WTC11 (cell line): Measurements from ENCODE around the gene PHF13. TPM values are rescaled to one million over a fixed set of nuclear protein-coding genes. Genes with fewer than 3 reads are reported as not detected.

ENCODE experiments used
- ATAC-seq: fragments of 200-7000 bp; cut with Tn5 transposase; 2 replicates; pipeline ENCODE4 v1.10.0; 2021; ENCODE audit warnings: mild to moderate bottlenecking, moderate library complexity
- CTCF ChIA-PET: fragments of 300-600 bp; sonication (Branson Sonifier 250); formaldehyde crosslinking; loops from one replicate; lab custom pipeline; 2021; ENCODE audit warnings: antibody characterized with exemption; lab: Charles Lee
- POLR2A ChIA-PET: fragments of 350-600 bp; sonication (Branson Sonifier 250); formaldehyde crosslinking; loops from one replicate; lab custom pipeline; 2021; ENCODE audit warnings: antibody characterized with exemption; lab: Charles Lee
- DNase-seq: peaks from one replicate; pipeline ENCODE4 v3.0.0; 2021; ENCODE audit warnings: low spot score
- H3K27ac Mint-ChIP-seq: 2 replicates; pipeline ENCODE4 v1.8.0; 2021; ENCODE audit warnings: mixed read lengths
- H3K27me3 Mint-ChIP-seq: 2 replicates; pipeline ENCODE4 v1.8.0; 2021; ENCODE audit warnings: low read depth, mild to moderate bottlenecking, moderate library complexity, mixed read lengths
- H3K36me3 Mint-ChIP-seq: 2 replicates; pipeline ENCODE4 v1.8.0; 2021; ENCODE audit warnings: mixed read lengths
- H3K4me1 Mint-ChIP-seq: 2 replicates; pipeline ENCODE4 v1.8.0; 2022; ENCODE audit warnings: mixed read lengths
- H3K4me3 Mint-ChIP-seq: 2 replicates; pipeline ENCODE4 v1.8.0; 2021; ENCODE audit warnings: mild to moderate bottlenecking, moderate library complexity, mixed read lengths
- H3K9me3 Mint-ChIP-seq: 2 replicates; pipeline ENCODE4 v1.8.0; 2021; ENCODE audit warnings: mixed read lengths
- CBFB ChIP-seq: sonication (generic); formaldehyde crosslinking; IDR thresholded peaks from 2 replicates; pipeline ENCODE4 v1.8.1; 2022; ENCODE audit warnings: mild to moderate bottlenecking, low read depth, missing genetic modification reagents
- CREM ChIP-seq: sonication (generic); formaldehyde crosslinking; IDR thresholded peaks from 2 replicates; pipeline ENCODE4 v1.8.1; 2022; ENCODE audit warnings: mild to moderate bottlenecking, missing genetic modification reagents, moderate library complexity
- ESRRA ChIP-seq: sonication (generic); formaldehyde crosslinking; IDR thresholded peaks from 2 replicates; pipeline ENCODE4 v1.8.1; 2022; ENCODE audit warnings: mild to moderate bottlenecking, missing genetic modification reagents, borderline replicate concordance
- ETV6 ChIP-seq: sonication (generic); formaldehyde crosslinking; IDR thresholded peaks from 2 replicates; pipeline ENCODE4 v1.8.1; 2022; ENCODE audit warnings: mild to moderate bottlenecking, missing genetic modification reagents
- GRHL2 ChIP-seq: fragments of 250-450 bp; sonication (Bioruptor Pico); IDR thresholded peaks from 2 replicates; pipeline ENCODE4 v1.8.0; 2022; ENCODE audit warnings: mild to moderate bottlenecking, moderate library complexity; ENCODE audit not compliant: insufficient replicate concordance, severe bottlenecking
- JAZF1 ChIP-seq: fragments of 250-450 bp; sonication (Bioruptor Pico); IDR thresholded peaks from 2 replicates; pipeline ENCODE4 v1.9.0; 2021; ENCODE audit warnings: moderate library complexity, mild to moderate bottlenecking, inconsistent platforms
- MXD4 ChIP-seq: fragments of 250-450 bp; sonication (Bioruptor Pico); IDR thresholded peaks from 2 replicates; pipeline ENCODE4 v1.8.0; 2021; ENCODE audit warnings: mild to moderate bottlenecking, moderate library complexity, borderline replicate concordance
- MYBL2 ChIP-seq: sonication (generic); formaldehyde crosslinking; IDR thresholded peaks from 2 replicates; pipeline ENCODE4 v1.8.1; 2023; ENCODE audit warnings: mild to moderate bottlenecking, moderate library complexity, missing genetic modification reagents
- NFATC4 ChIP-seq: fragments of 250-450 bp; sonication (Bioruptor Pico); IDR thresholded peaks from 2 replicates; pipeline ENCODE4 v1.9.0; 2021; ENCODE audit warnings: mild to moderate bottlenecking
- NFE2L1 ChIP-seq: sonication (generic); formaldehyde crosslinking; IDR thresholded peaks from 2 replicates; pipeline ENCODE4 v1.8.1; 2023; ENCODE audit warnings: missing genetic modification reagents
- NR3C1 ChIP-seq: sonication (generic); formaldehyde crosslinking; conservative IDR thresholded peaks from 2 replicates; pipeline ENCODE4 v1.8.1; 2023; ENCODE audit warnings: low read depth, mild to moderate bottlenecking, missing genetic modification reagents
- PRRX2 ChIP-seq: fragments of 250-450 bp; sonication (Bioruptor Pico); IDR thresholded peaks from 2 replicates; pipeline ENCODE4 v1.8.0; 2021; ENCODE audit warnings: mild to moderate bottlenecking
- RORB ChIP-seq: fragments of 250-450 bp; sonication (Bioruptor Pico); IDR thresholded peaks from 2 replicates; pipeline ENCODE4 v1.9.0; 2021; ENCODE audit warnings: mild to moderate bottlenecking
- SP1 ChIP-seq: sonication (generic); formaldehyde crosslinking; conservative IDR thresholded peaks from 2 replicates; pipeline ENCODE4 v1.8.1; 2022; ENCODE audit warnings: missing genetic modification reagents
- ZNF219 ChIP-seq: sonication (generic); formaldehyde crosslinking; IDR thresholded peaks from 2 replicates; pipeline ENCODE4 v1.8.0; 2023; ENCODE audit warnings: missing genetic modification reagents, mild to moderate bottlenecking, borderline replicate concordance
- ZNF423 ChIP-seq: fragments of 250-450 bp; sonication (Bioruptor Pico); IDR thresholded peaks from 2 replicates; pipeline ENCODE4 v2.1.2; 2022; ENCODE audit warnings: mild to moderate bottlenecking, moderate library complexity
- total RNA-seq: library from RNA; stranded (reverse); gene quantifications from 3 replicates; pipeline ENCODE4 v1.2.3, GENCODE V29; 2021
- TF ChIP-seq, protein P1 (sequence below): sonication (generic); formaldehyde crosslinking; conservative IDR thresholded peaks from 2 replicates; pipeline ENCODE4 v1.8.1; 2023; ENCODE audit warnings: mild to moderate bottlenecking, low read depth, missing genetic modification reagents, moderate library complexity
- TF ChIP-seq, protein P2 (sequence below): fragments of 250-450 bp; sonication (Bioruptor Pico); conservative IDR thresholded peaks from 2 replicates; pipeline ENCODE4 v1.9.0; 2021; ENCODE audit warnings: mild to moderate bottlenecking
- TF ChIP-seq, protein P3 (sequence below): sonication (generic); formaldehyde crosslinking; IDR thresholded peaks from 2 replicates; pipeline ENCODE4 v1.8.0; 2022; ENCODE audit warnings: mild to moderate bottlenecking, missing genetic modification reagents
- TF ChIP-seq, protein P4 (sequence below): fragments of 250-450 bp; sonication (Bioruptor Pico); IDR thresholded peaks from 2 replicates; pipeline ENCODE4 v1.9.0; 2021; ENCODE audit warnings: moderate library complexity, mild to moderate bottlenecking, inconsistent platforms, borderline replicate concordance
- TF ChIP-seq, protein P5 (sequence below): sonication (generic); formaldehyde crosslinking; IDR thresholded peaks from 2 replicates; pipeline ENCODE4 v1.8.0; 2023; ENCODE audit warnings: missing genetic modification reagents, mild to moderate bottlenecking, borderline replicate concordance

The PHF13 gene
- total RNA-seq, 1 experiment from 2014 or later = 39.6 TPM

DNA sequence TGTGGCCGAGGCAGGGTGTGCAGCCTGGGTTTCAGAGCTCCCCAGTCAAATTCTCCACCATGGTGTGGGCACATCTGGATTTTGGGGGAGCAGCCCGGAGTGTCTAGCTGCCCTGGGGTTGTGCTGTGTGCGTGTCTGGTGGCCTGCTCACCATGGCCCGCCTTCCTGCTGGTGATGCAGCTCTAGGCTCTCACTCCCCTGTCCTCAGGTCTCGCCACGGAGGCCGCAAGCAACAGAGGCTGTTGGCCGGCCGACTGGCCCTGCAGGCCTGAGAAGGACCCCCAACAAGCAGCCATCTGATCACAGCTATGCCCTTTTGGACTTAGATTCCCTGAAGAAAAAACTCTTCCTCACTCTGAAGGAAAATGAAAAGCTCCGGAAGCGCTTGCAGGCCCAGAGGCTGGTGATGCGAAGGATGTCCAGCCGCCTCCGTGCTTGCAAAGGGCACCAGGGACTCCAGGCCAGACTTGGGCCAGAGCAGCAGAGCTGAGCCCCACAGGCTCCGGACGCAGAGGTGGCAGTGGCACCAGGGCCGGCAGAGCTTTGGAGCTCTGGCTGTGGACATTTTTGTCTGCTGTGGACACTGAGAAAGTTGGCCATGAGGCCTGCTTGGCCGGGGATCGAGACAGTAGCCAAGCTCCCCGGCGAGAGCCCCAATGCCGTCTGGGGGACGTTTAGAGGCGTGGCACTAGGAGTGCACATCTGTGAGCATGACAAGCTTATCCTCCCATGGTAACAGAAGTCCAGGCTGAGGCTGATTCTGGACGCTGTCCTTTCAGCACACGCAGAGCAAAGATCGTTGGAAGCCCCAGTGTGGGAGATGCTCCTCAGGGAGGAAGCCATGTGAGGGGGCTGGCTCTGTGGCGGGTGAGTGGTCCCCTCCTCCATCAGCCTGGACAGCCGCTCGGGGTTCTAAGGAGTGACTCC is 19.3 kb downstream of the PHF13 start:
- Mint-ChIP-seq H3K27ac (0 out of 2 replicates have a peak overlapping the region, but pooled peaks have one; percentile 19), H3K27me3 (no peaks in the 10 kb centered on the region), H3K4me3 (no peak overlapping the region), H3K4me1 (no peaks in the 10 kb centered on the region), H3K9me3 (no peaks in the 10 kb centered on the region), H3K36me3 (peaks cover 54% of the 10 kb centered on the region)
- CTCF ChIA-PET = interaction anchor here (1.1 to 2.1 kb wide), 3 partner anchors 8 to 69 kb away, joined by 3 to 12 read pairs (median 4); partner anchors contain the start of genes DNAJC11 and THAP3
- POLR2A ChIA-PET = interaction anchor here (0.8 kb wide), 1 partner anchor 13 kb away, joined by 3 read pairs; no protein-coding TSS in a partner anchor
- DNase-seq (no peak), ATAC-seq (no peak)
- no peak for TF ChIP-seq NFE2L1 (CRISPR knock-in tag)
- TF ChIP-seq, protein P1, sequence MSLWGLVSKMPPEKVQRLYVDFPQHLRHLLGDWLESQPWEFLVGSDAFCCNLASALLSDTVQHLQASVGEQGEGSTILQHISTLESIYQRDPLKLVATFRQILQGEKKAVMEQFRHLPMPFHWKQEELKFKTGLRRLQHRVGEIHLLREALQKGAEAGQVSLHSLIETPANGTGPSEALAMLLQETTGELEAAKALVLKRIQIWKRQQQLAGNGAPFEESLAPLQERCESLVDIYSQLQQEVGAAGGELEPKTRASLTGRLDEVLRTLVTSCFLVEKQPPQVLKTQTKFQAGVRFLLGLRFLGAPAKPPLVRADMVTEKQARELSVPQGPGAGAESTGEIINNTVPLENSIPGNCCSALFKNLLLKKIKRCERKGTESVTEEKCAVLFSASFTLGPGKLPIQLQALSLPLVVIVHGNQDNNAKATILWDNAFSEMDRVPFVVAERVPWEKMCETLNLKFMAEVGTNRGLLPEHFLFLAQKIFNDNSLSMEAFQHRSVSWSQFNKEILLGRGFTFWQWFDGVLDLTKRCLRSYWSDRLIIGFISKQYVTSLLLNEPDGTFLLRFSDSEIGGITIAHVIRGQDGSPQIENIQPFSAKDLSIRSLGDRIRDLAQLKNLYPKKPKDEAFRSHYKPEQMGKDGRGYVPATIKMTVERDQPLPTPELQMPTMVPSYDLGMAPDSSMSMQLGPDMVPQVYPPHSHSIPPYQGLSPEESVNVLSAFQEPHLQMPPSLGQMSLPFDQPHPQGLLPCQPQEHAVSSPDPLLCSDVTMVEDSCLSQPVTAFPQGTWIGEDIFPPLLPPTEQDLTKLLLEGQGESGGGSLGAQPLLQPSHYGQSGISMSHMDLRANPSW = no peak
- TF ChIP-seq CREM (CRISPR knock-in tag) = no peak
- TF ChIP-seq ESRRA (CRISPR knock-in tag) = no peak
- TF ChIP-seq RORB (CRISPR knock-in tag) = no peak
- TF ChIP-seq GRHL2 (CRISPR knock-in tag) = no peak
- no peak for TF ChIP-seq NR3C1 (CRISPR knock-in tag)
- TF ChIP-seq SP1 (CRISPR knock-in tag) = no peak
- TF ChIP-seq, protein P2, sequence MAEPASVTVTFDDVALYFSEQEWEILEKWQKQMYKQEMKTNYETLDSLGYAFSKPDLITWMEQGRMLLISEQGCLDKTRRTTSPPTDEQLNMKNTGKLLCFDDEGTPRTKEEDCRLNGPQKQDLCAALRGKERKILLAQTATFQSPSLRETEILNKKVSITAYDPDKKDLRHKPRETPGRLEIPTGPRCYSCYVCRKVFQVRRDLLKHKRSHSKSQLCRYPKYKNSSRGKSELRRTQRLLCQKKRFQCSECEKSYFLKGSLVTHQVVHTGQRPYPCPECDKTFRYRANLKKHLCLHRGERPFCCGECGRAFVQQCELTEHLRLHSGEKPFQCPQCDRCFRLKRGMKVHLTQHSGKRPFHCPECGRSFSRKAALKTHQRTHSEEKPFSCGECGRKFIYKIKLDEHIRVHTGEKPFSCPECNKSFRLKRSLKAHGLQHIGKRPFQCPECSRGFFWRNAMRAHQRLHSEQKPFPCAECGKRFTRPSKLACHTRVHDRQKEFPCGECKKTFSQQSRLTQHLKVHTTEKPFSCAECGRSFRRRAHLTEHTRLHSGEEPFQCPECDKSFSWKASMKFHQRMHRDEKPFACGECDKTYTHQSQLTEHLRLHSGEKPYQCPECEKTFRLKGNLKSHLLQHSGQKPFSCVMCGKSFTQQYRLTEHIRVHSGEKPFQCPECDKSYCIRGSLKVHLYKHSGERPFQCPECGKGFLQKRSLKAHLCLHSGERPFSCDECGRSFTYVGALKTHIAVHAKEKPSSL (CRISPR knock-in tag) = no peak
- TF ChIP-seq, protein P3, sequence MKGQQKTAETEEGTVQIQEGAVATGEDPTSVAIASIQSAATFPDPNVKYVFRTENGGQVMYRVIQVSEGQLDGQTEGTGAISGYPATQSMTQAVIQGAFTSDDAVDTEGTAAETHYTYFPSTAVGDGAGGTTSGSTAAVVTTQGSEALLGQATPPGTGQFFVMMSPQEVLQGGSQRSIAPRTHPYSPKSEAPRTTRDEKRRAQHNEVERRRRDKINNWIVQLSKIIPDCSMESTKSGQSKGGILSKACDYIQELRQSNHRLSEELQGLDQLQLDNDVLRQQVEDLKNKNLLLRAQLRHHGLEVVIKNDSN = no peak
- TF ChIP-seq, protein P4, sequence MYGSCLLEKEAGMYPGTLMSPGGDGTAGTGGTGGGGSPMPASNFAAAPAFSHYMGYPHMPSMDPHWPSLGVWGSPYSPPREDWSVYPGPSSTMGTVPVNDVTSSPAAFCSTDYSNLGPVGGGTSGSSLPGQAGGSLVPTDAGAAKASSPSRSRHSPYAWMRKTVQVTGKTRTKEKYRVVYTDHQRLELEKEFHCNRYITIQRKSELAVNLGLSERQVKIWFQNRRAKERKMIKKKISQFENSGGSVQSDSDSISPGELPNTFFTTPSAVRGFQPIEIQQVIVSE (CRISPR knock-in tag) = no peak
- TF ChIP-seq ETV6 (CRISPR knock-in tag) = no peak
- no peak for TF ChIP-seq PRRX2 (CRISPR knock-in tag)
- no peak for TF ChIP-seq JAZF1

DNA sequence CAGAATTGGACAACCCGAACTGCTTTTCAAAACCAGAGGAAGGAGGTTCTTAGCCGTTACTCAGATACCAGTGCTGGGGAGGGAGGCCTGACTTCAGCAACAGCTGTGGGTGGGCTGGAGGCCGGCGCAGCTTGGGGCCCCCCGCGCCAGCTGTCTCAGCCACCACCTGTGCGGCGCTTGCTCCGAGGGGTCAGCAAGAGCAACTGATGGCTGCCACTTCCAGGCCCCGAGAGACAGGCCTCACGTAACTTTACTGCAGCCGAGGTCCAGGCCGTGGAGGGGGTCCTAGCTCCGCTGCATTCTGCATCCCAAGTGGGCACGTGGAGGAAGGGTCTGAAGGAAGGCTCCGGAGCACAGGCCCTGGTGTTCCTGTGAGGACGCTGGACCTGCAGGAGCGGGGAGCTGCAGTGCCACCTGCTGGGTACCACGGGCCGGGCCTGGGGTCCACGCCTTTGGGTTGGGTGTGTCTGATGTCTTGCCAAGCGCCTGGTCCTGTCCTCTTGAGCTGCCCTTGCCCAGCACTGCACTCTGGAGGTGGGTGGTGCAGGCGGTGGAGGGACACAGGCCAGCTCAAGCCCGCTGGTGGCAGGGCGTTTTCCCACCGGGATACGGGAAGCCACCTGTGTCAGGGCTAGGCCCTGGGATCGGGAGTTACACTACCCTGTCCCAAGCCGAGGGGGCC is 21.0 kb downstream of the PHF13 start:
- Mint-ChIP-seq H3K9me3 (no peaks in the 10 kb centered on the region), H3K4me1 (no peaks in the 10 kb centered on the region), H3K36me3 (peaks cover 58% of the 10 kb centered on the region), H3K4me3 (no peak overlapping the region), H3K27ac (no peak overlapping the region), H3K27me3 (no peaks in the 10 kb centered on the region)
- ChIA-PET POLR2A (interaction anchor here (0.9 to 1.1 kb wide), 2 partner anchors 11 to 32 kb away, joined by 3 read pairs; partner anchors contain the start of gene KLHL21), CTCF (interaction anchor here (0.6 to 1.9 kb wide), 18 partner anchors 10 to 396 kb away, joined by 3 to 8 read pairs (median 4); partner anchors contain the start of genes NOL9, TAS1R1, THAP3 and ZBTB48)
- TF ChIP-seq NFE2L1 (CRISPR knock-in tag) (no peak), MXD4 (CRISPR knock-in tag) (no peak), ZNF219 (CRISPR knock-in tag) (no peak), ZNF423 (CRISPR knock-in tag) (no peak), NFATC4 (CRISPR knock-in tag) (no peak), MYBL2 (CRISPR knock-in tag) (no peak), CBFB (CRISPR knock-in tag) (no peak)
- TF ChIP-seq, protein P5, sequence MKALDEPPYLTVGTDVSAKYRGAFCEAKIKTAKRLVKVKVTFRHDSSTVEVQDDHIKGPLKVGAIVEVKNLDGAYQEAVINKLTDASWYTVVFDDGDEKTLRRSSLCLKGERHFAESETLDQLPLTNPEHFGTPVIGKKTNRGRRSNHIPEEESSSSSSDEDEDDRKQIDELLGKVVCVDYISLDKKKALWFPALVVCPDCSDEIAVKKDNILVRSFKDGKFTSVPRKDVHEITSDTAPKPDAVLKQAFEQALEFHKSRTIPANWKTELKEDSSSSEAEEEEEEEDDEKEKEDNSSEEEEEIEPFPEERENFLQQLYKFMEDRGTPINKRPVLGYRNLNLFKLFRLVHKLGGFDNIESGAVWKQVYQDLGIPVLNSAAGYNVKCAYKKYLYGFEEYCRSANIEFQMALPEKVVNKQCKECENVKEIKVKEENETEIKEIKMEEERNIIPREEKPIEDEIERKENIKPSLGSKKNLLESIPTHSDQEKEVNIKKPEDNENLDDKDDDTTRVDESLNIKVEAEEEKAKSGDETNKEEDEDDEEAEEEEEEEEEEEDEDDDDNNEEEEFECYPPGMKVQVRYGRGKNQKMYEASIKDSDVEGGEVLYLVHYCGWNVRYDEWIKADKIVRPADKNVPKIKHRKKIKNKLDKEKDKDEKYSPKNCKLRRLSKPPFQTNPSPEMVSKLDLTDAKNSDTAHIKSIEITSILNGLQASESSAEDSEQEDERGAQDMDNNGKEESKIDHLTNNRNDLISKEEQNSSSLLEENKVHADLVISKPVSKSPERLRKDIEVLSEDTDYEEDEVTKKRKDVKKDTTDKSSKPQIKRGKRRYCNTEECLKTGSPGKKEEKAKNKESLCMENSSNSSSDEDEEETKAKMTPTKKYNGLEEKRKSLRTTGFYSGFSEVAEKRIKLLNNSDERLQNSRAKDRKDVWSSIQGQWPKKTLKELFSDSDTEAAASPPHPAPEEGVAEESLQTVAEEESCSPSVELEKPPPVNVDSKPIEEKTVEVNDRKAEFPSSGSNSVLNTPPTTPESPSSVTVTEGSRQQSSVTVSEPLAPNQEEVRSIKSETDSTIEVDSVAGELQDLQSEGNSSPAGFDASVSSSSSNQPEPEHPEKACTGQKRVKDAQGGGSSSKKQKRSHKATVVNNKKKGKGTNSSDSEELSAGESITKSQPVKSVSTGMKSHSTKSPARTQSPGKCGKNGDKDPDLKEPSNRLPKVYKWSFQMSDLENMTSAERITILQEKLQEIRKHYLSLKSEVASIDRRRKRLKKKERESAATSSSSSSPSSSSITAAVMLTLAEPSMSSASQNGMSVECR (CRISPR knock-in tag) = no peak
- DNase-seq = peak; percentile 75
- peak; percentile 79 for ATAC-seq
